PFSK-1 (cell line): ENCODE data around the gene NTMT2.

Experiments used
- FOXP2 ChIP-seq: optimal IDR thresholded peaks from 2 replicates; pipeline ENCODE3; 2011; ENCODE audit warnings: borderline replicate concordance, control low read depth, inconsistent platforms; ENCODE audit not compliant: insufficient read depth; ENCODE audit errors: extremely low read length, extremely low read depth
- POLR2AphosphoS5 ChIP-seq: IDR thresholded peaks from 2 replicates; pipeline ENCODE4 v1.6.1; 2012; ENCODE audit warnings: low read depth, mild to moderate bottlenecking, control low read depth, low read length, moderate library complexity
- SIN3A ChIP-seq: IDR thresholded peaks from 2 replicates; pipeline ENCODE4 v1.6.1; 2012; ENCODE audit warnings: mild to moderate bottlenecking, low read length, moderate library complexity, borderline replicate concordance; ENCODE audit not compliant: insufficient read depth
- TAF1 ChIP-seq: IDR thresholded peaks from 2 replicates; pipeline ENCODE4 v1.6.1; 2012; ENCODE audit warnings: low read length, control low read depth, borderline replicate concordance; ENCODE audit not compliant: insufficient read depth
- TF ChIP-seq, protein P1 (sequence below), 2 experiments: IDR thresholded peaks; 2 replicates each; pipeline versions ENCODE4 v1.6.1 to v1.8.0; 2011 to 2012; ENCODE audit warnings: low read depth in 2 of 2, low read length in 2 of 2, control low read depth in 1 of 2, inconsistent platforms in 1 of 2, mild to moderate bottlenecking in 1 of 2, moderate library complexity in 1 of 2; ENCODE audit not compliant: insufficient read depth in 1 of 2

DNA sequence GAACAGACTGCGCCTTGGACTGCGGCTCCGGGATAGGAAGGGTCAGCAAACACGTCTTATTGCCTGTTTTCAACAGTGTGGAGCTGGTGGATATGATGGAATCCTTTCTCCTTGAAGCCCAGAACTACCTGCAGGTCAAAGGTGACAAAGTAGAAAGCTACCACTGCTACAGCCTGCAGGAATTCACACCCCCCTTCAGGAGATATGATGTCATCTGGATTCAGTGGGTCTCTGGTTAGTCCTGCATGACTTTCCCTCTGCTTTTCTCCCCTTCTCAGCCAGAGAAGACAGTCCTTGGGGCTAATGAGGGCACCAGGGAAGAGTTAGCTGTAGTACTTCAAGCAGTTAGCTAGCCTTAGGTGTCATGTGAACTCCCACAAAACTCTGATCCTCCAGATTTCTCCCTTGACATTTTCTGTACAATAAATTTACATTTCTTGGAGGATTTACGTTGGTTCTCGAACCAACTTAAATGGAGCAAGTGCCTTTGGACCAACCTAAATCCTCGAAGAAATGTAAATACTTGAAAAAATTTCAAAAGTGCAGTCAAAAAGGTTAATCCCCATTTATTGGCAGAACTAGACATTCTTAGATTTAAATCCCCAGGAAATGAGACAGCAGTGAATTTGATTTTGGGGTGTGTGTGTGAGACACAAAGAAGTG is 20.9 kb downstream of the NTMT2 start:
- TF ChIP-seq TAF1 (no peak), POLR2AphosphoS5 (no peak), SIN3A (no peak), FOXP2 (no peak)
- TF ChIP-seq, protein P1, sequence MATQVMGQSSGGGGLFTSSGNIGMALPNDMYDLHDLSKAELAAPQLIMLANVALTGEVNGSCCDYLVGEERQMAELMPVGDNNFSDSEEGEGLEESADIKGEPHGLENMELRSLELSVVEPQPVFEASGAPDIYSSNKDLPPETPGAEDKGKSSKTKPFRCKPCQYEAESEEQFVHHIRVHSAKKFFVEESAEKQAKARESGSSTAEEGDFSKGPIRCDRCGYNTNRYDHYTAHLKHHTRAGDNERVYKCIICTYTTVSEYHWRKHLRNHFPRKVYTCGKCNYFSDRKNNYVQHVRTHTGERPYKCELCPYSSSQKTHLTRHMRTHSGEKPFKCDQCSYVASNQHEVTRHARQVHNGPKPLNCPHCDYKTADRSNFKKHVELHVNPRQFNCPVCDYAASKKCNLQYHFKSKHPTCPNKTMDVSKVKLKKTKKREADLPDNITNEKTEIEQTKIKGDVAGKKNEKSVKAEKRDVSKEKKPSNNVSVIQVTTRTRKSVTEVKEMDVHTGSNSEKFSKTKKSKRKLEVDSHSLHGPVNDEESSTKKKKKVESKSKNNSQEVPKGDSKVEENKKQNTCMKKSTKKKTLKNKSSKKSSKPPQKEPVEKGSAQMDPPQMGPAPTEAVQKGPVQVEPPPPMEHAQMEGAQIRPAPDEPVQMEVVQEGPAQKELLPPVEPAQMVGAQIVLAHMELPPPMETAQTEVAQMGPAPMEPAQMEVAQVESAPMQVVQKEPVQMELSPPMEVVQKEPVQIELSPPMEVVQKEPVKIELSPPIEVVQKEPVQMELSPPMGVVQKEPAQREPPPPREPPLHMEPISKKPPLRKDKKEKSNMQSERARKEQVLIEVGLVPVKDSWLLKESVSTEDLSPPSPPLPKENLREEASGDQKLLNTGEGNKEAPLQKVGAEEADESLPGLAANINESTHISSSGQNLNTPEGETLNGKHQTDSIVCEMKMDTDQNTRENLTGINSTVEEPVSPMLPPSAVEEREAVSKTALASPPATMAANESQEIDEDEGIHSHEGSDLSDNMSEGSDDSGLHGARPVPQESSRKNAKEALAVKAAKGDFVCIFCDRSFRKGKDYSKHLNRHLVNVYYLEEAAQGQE (IDR thresholded peaks at IDR 0.05; ENCODE audit: insufficient read depth in 1 of 2, low read depth in 2 of 2, low read length in 2 of 2) = no peak
